ENCODE results near the gene HSPB1.
"Not testable (repeated sequence)": the region's sequence is repeated elsewhere in the genome, so short reads cannot be mapped to it uniquely, and the experiment has no call there.

The HSPB1 gene

GRCh38 chr7:76309341-76310101 lies 7.0 kb downstream of the HSPB1 start:
- FAIRE-seq: not testable (repeated sequence)

GRCh38 chr7:76310102-76310957 lies 7.9 kb downstream of the HSPB1 start:
- FAIRE-seq: no peak

GRCh38 chr7:76311838-76312237 lies 9.4 kb downstream of the HSPB1 start:
- not testable (repeated sequence) for FAIRE-seq

GRCh38 chr7:76314042-76314721 lies 11.7 kb downstream of the HSPB1 start:
- FAIRE-seq: no peak

- not testable (repeated sequence) for FAIRE-seq
These were observed 12.3 kb downstream of the HSPB1 start for GRCh38 chr7:76314740-76315139.

- FAIRE-seq: no peak
These were observed 12.9 kb downstream of the HSPB1 start for GRCh38 chr7:76315364-76315763.

- no peak for FAIRE-seq
These were observed 14.7 kb downstream of the HSPB1 start for GRCh38 chr7:76316984-76317781.

- no peak for FAIRE-seq
These were observed 15.5 kb downstream of the HSPB1 start for GRCh38 chr7:76317782-76318487.

GRCh38 chr7:76318488-76319353 lies 16.2 kb downstream of the HSPB1 start:
- FAIRE-seq: no peak

- FAIRE-seq: no peak
These were observed 22.6 kb downstream of the HSPB1 start for GRCh38 chr7:76325092-76325491.

GRCh38 chr7:76325811-76326210 lies 23.3 kb downstream of the HSPB1 start:
- no peak for FAIRE-seq

- FAIRE-seq: no peak
These were observed 24.3 kb downstream of the HSPB1 start for GRCh38 chr7:76326646-76327233.

GRCh38 chr7:76327610-76328009 lies 25.1 kb downstream of the HSPB1 start:
- FAIRE-seq: no peak

GRCh38 chr7:76328389-76328788 lies 25.9 kb downstream of the HSPB1 start:
- no peak for FAIRE-seq

- FAIRE-seq: no peak
These were observed 27.0 kb downstream of the HSPB1 start for GRCh38 chr7:76329479-76329878.

- no peak for FAIRE-seq
These were observed 27.8 kb downstream of the HSPB1 start for GRCh38 chr7:76330261-76330660.

GRCh38 chr7:76330673-76331072 lies 28.2 kb downstream of the HSPB1 start:
- FAIRE-seq: no peak

- no peak for FAIRE-seq
These were observed 29.6 kb downstream of the HSPB1 start for GRCh38 chr7:76332078-76332477.

- no peak for FAIRE-seq
These were observed 31.1 kb downstream of the HSPB1 start for GRCh38 chr7:76333511-76334101.

Measured in colon (tissue), 2 donors.